Liver (tissue), 3 donors: ENCODE results near the gene JAG1.

Source experiments
- CTCF ChIP-seq: fragments of 150-350 bp; IDR thresholded peaks from 2 replicates; pipeline ENCODE4 v1.5.1; 2017; ENCODE audit warnings: improper control_type of control experiment, low read depth, low read length; ENCODE audit not compliant: missing input control
- NR2F2 ChIP-seq: IDR thresholded peaks from 2 replicates; pipeline ENCODE4 v1.6.1; 2016; ENCODE audit warnings: antibody characterized with exemption
- RAD21 ChIP-seq, 2 donors: IDR thresholded peaks; 2 replicates each; pipeline ENCODE4 v1.6.1; 2016; ENCODE audit warnings: antibody characterized with exemption in 2 of 2, mild to moderate bottlenecking in 2 of 2
- RXRA ChIP-seq, 2 donors: IDR thresholded peaks; 2 replicates each; pipeline ENCODE4 v1.6.1; 2017 to 2018; ENCODE audit warnings: antibody characterized with exemption in 2 of 2, mild to moderate bottlenecking in 1 of 2
- SP1 ChIP-seq: IDR thresholded peaks from 2 replicates; pipeline ENCODE4 v1.6.1; 2018; ENCODE audit warnings: antibody characterized with exemption, mild to moderate bottlenecking
- TAF1 ChIP-seq: conservative IDR thresholded peaks from 2 replicates; pipeline ENCODE4 v1.6.1; 2016; ENCODE audit warnings: antibody characterized with exemption, mild to moderate bottlenecking
- TF ChIP-seq, protein P1 (sequence below): IDR thresholded peaks from 2 replicates; pipeline ENCODE4 v1.6.1; 2016; ENCODE audit warnings: antibody characterized with exemption, mild to moderate bottlenecking
- donor health status: healthy.
- donor health status: healthy.

GRCh38 chr20:10611357-10611756, 62.4 kb downstream of the JAG1 start:
- TF ChIP-seq CTCF = no peak
- TF ChIP-seq RAD21 (IDR thresholded peaks at IDR 0.05) = peak; percentile 42 to 67
- TF ChIP-seq, protein P1, sequence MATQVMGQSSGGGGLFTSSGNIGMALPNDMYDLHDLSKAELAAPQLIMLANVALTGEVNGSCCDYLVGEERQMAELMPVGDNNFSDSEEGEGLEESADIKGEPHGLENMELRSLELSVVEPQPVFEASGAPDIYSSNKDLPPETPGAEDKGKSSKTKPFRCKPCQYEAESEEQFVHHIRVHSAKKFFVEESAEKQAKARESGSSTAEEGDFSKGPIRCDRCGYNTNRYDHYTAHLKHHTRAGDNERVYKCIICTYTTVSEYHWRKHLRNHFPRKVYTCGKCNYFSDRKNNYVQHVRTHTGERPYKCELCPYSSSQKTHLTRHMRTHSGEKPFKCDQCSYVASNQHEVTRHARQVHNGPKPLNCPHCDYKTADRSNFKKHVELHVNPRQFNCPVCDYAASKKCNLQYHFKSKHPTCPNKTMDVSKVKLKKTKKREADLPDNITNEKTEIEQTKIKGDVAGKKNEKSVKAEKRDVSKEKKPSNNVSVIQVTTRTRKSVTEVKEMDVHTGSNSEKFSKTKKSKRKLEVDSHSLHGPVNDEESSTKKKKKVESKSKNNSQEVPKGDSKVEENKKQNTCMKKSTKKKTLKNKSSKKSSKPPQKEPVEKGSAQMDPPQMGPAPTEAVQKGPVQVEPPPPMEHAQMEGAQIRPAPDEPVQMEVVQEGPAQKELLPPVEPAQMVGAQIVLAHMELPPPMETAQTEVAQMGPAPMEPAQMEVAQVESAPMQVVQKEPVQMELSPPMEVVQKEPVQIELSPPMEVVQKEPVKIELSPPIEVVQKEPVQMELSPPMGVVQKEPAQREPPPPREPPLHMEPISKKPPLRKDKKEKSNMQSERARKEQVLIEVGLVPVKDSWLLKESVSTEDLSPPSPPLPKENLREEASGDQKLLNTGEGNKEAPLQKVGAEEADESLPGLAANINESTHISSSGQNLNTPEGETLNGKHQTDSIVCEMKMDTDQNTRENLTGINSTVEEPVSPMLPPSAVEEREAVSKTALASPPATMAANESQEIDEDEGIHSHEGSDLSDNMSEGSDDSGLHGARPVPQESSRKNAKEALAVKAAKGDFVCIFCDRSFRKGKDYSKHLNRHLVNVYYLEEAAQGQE = no peak
- no peak for TF ChIP-seq RXRA (IDR thresholded peaks at IDR 0.05)
- TF ChIP-seq SP1 = no peak
- no peak for TF ChIP-seq TAF1
- TF ChIP-seq NR2F2 = no peak
